ENCODE results near the gene ATF3. TPM values are rescaled to one million over a fixed set of nuclear protein-coding genes. Genes with fewer than 3 reads are reported as not detected.

Gene ATF3
- total RNA-seq, 1 experiment from 2014 or later = 335 TPM

GRCh38 chr1:212595787-212596714 is 12.5 kb upstream of the ATF3 start:
- POLR2A ChIA-PET (ENCODE audit: unreplicated experiment) = interaction anchor here (0.6 to 1.8 kb wide), 4 partner anchors 12 to 83 kb away, joined by 3 to 47 read pairs (median 4); partner anchors contain the start of gene ATF3
- Histone ChIP-seq H3K9ac (ENCODE audit: low read length) (peak overlapping the region; percentile 55), H3K27me3 (ENCODE audit: low read length) (no peaks in the 10 kb centered on the region), H3K27ac (ENCODE audit: low read length) (peak overlapping the region; percentile 80), H3K9me3 (ENCODE audit: low read length) (no peaks in the 10 kb centered on the region), H3K79me2 (ENCODE audit: low read length) (no peaks in the 10 kb centered on the region), H3K9me2 (replicated peaks; ENCODE audit: low read length) (no peaks in the 10 kb centered on the region), H3F3A (ENCODE audit: low read length, unreplicated experiment) (peaks cover under 1% of the 10 kb centered on the region), H3K4me1 (ENCODE audit: insufficient read depth, low read length) (peaks cover 45% of the 10 kb centered on the region), H4K20me1 (ENCODE audit: low read length) (no peaks in the 10 kb centered on the region), H2AFZ (ENCODE audit: low read length) (peak overlapping the region; percentile 26), H3K4me2 (ENCODE audit: low read length) (peak overlapping the region; percentile 76), H3K4me3 (ENCODE audit: low read length) (peak overlapping the region; percentile 46), H3K36me3 (ENCODE audit: low read depth, low read length) (no peaks in the 10 kb centered on the region)
- CTCF ChIA-PET = interaction anchor here (0.5 to 1.3 kb wide), 6 partner anchors 12 to 126 kb away, joined by 3 to 7 read pairs (median 3); partner anchors contain the start of gene ATF3
- DNase-seq (peak; percentile 100), ATAC-seq (peak; percentile 89)
- intact Hi-C loops (cut with micrococcal nuclease) = loop anchor here (1.0 to 2.0 kb wide), 7 partner anchors 12 to 126 kb away; partner anchors contain the start of gene ATF3
- BruUV-seq (replicated peaks) = TSS peak; percentile 98
- TF ChIP-seq EZH2phosphoT487 (IDR thresholded peaks at IDR 0.05; ENCODE audit: borderline replicate concordance, low read length) (no peak), CTCF (conservative IDR thresholded peaks at IDR 0.05; ENCODE audit: low read depth, low read length) (peak; percentile 99), EZH2 (IDR thresholded peaks at IDR 0.05; ENCODE audit: low read length, unreplicated experiment) (no peak)

DNA sequence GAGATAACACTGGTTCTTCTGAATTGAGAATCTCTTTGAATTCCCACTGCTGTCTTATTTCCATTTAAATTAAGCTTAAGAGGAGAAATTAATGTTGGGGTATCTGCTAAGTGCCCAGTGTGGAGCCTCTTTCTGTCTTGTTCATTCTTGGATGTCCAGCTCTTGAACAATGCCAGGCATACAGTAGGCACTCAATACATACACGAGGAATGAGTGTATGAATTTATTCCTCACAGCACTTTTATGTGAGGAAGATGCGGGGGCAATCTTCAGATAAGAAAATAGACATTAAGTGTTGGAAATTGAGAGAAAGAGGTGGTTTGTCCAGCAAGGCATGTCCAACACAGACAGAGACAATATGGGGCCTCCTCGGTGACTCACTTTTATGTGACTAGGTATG is 11.8 kb upstream of the ATF3 start:
- intact Hi-C loops (cut with micrococcal nuclease) = loop anchor here (1.0 to 2.0 kb wide), 7 partner anchors 12 to 126 kb away; partner anchors contain the start of gene ATF3
- Histone ChIP-seq H3K4me2 (ENCODE audit: low read length) (peak overlapping the region; percentile 76), H3K9me3 (ENCODE audit: low read length) (no peaks in the 10 kb centered on the region), H3K4me1 (ENCODE audit: insufficient read depth, low read length) (peaks cover 53% of the 10 kb centered on the region), H3F3A (ENCODE audit: low read length, unreplicated experiment) (peaks cover 7% of the 10 kb centered on the region), H2AFZ (ENCODE audit: low read length) (no peak overlapping the region), H4K20me1 (ENCODE audit: low read length) (no peaks in the 10 kb centered on the region), H3K9ac (ENCODE audit: low read length) (peak overlapping the region; percentile 55), H3K27ac (ENCODE audit: low read length) (peak overlapping the region; percentile 80), H3K4me3 (ENCODE audit: low read length) (peak overlapping the region; percentile 46), H3K27me3 (ENCODE audit: low read length) (no peaks in the 10 kb centered on the region), H3K36me3 (ENCODE audit: low read depth, low read length) (no peaks in the 10 kb centered on the region), H3K79me2 (ENCODE audit: low read length) (no peaks in the 10 kb centered on the region), H3K9me2 (replicated peaks; ENCODE audit: low read length) (no peaks in the 10 kb centered on the region)
- ATAC-seq = no peak
- ChIA-PET CTCF (interaction anchor here (0.5 to 1.3 kb wide), 6 partner anchors 12 to 126 kb away, joined by 3 to 7 read pairs (median 3); partner anchors contain the start of gene ATF3), POLR2A (ENCODE audit: unreplicated experiment) (interaction anchor here (0.6 to 1.8 kb wide), 4 partner anchors 12 to 84 kb away, joined by 3 to 47 read pairs (median 4); partner anchors contain the start of gene ATF3)
- BruUV-seq (replicated peaks) = TSS peak; percentile 98
- DNase-seq = no peak
- no peak for TF ChIP-seq CTCF (conservative IDR thresholded peaks at IDR 0.05; ENCODE audit: low read depth, low read length)
- no peak for TF ChIP-seq EZH2phosphoT487 (IDR thresholded peaks at IDR 0.05; ENCODE audit: borderline replicate concordance, low read length)
- TF ChIP-seq EZH2 (IDR thresholded peaks at IDR 0.05; ENCODE audit: low read length, unreplicated experiment) = no peak

All from PC-3 (cell line).